Gastrocnemius medialis (tissue), 4 donors: ENCODE measurements around the gene LRRC63.

Experiments used
- POLR2A ChIP-seq, 2 donors: fragments of 450-650 bp; IDR thresholded peaks; one replicate each; pipeline ENCODE4 v1.6.1; 2017; ENCODE audit warnings: antibody characterized with exemption in 2 of 2, mild to moderate bottlenecking in 2 of 2, moderate library complexity in 2 of 2
- TF ChIP-seq, protein P1 (sequence below), 5 experiments: fragments of 450-650 bp in 3 of 5; fragments of 200-600 bp in 2 of 5; sonication (generic) in 2 of 5; IDR thresholded peaks in 4 of 5; conservative IDR thresholded peaks in 1 of 5; 1 replicate in 4 of 5; 2 replicates in 1 of 5; pipeline ENCODE4 v1.5.1; 2016 to 2019; ENCODE audit warnings: antibody characterized with exemption in 5 of 5, mild to moderate bottlenecking in 3 of 5, moderate library complexity in 3 of 5

GRCh38 chr13:46278474-46278873 lies 66.7 kb downstream of the LRRC63 start:
- TF ChIP-seq, protein P1, sequence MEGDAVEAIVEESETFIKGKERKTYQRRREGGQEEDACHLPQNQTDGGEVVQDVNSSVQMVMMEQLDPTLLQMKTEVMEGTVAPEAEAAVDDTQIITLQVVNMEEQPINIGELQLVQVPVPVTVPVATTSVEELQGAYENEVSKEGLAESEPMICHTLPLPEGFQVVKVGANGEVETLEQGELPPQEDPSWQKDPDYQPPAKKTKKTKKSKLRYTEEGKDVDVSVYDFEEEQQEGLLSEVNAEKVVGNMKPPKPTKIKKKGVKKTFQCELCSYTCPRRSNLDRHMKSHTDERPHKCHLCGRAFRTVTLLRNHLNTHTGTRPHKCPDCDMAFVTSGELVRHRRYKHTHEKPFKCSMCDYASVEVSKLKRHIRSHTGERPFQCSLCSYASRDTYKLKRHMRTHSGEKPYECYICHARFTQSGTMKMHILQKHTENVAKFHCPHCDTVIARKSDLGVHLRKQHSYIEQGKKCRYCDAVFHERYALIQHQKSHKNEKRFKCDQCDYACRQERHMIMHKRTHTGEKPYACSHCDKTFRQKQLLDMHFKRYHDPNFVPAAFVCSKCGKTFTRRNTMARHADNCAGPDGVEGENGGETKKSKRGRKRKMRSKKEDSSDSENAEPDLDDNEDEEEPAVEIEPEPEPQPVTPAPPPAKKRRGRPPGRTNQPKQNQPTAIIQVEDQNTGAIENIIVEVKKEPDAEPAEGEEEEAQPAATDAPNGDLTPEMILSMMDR (IDR thresholded peaks at IDR 0.05 in 4 of 5, conservative IDR thresholded peaks at IDR 0.05 in 1 of 5): no peak
- TF ChIP-seq POLR2A (IDR thresholded peaks at IDR 0.05): no peak
